NCI-H1048 (cell line): ENCODE data around the gene ATP11A.

Experiments
- DNase-seq: peaks from one replicate; lab custom pipeline; 2025; lab: John Stamatoyannopoulos, UW

Gene ATP11A

DNA sequence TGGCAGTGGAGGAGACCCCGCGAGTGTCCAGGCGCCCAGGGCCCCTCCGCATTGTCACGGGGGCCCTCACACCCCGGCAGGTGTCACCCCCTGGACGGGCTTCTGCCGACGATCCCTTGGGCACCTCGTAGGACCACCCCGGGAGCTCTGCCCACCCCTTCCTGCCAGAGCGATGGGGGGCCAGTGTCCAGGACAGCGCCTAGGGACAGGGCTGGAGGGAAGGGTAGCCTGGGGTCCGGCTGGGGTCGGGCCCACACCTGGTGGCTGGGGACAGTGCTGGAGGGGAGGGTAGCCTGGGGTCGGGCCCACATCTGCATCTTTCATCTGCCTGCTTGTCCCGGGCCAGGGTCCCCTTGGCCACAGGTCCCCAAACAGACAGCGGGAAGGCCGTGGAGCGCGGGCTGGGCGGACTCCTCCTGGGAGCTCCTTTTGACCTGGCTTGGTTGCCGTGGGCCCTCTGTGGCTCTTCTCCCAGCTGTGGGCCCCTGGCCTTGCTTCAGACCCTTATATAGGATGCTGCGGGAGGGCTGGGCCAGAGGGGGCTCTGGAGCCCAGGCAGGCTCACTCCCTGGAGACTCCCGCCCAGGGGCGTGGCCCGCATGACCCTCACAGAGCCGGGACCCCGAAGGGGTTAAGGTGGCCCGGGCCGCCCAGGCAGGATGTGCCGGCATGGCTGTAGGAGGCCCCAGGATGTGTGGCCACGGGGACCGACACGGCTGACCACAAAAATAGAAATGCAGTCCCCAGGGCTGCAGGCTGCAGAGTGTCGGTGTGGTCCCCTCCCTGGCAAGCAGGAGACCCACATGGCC is 205.0 kb downstream of the ATP11A start:
- DNase-seq = no peak

DNA sequence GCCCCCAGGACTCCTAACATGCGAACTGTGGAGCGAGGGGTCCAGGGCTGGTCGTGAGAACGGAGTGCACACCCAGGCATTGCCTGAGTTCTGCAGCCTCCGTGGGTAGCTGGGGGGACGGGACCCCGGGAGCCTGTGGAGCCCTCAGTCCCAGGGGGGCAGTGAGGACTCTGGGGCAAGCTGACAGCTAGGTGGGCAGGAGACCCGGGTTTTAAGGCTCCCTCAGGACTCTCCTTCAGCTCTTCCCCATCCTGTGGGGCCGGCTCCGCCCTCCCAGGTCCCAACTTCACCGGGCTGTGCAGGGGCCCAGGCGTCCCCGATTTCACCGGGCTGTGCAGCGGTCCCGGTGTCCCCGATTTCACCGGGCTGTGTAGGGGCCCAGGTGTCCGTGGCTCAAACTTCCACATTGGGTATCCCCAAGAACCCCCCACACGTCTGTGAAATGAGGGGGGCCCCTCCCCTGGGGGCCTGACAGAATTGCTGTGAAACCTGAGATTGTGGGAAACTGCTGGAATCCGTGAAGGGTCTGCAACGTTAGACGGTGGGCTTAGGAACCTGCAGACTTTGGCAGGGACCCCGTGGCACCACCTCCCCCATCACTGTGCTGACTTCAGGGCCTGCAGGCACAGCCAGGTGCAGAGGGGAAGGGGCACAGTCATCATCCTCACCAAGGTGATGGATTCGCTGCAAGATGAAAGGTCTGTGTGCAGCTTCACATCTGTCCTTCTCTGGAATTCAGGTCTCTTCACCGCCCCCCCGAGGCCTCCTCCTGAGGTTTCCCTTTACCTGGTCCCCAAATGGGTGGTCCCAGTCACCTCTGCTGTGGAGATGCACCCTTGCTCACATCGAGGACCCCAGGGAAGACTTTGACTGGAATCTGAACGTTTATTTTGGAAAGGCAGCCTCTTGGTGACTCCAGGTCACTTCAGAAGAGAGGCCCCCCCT is 206.0 kb downstream of the ATP11A start:
- DNase-seq = no peak

DNA sequence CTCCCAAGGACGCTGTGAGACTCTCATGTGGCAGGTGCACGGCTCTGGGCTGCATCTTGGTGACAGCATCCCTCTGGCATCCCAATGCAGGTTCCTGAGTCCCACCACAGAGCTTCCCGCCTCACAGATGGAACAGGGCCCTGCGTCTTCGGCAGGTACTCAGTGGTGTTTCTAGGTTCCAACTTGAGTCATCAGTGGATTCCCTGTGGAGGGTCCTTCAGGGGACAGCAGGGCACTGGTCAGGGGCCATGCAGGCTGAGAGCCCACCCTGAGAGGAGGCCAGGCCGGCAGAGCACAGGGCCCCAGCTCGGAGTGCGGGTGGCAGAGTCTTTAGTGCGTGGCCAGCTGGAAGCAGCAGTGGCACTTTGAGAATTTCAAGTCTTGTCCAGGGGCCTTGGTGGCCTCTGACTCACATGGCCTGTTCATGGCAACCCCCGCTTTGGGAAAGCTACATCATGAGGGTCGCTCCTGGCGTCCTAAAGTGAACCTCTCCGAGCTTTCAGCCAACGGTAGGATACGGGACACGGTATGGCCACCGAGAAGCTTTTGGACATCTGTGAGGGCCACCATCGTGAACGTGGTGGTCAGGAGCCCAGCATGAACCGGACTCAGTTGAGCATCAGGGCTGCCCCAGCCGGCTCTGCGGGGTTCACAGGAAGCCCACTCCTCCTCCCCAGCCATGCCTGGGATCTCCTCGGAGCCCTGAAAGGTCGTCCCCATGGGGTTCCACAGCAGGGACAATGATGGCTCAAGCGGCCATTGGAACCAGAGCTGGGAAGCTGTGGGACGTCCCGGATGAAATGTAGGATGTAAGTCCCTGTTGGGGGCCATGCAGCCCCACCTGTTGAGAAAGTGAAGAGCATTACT is 207.1 kb downstream of the ATP11A start:
- DNase-seq = no peak

DNA sequence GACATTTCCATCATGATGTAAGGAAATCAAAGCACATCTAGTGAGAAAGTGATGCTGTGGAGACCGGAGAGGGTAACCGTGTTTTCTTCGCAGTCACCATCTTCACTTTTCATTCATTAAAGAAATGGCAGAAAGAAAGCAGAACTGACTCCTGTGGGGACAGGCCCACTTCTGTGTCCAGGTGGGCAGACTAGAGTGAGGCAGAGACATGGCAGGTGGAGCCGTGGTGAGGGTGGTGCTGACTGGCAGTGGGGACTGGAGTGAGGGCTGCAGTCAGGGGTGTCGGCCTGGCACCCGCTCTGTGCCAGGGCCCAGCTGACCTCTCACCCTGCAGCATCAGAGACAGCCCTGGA is 207.7 kb downstream of the ATP11A start:
- no peak for DNase-seq

DNA sequence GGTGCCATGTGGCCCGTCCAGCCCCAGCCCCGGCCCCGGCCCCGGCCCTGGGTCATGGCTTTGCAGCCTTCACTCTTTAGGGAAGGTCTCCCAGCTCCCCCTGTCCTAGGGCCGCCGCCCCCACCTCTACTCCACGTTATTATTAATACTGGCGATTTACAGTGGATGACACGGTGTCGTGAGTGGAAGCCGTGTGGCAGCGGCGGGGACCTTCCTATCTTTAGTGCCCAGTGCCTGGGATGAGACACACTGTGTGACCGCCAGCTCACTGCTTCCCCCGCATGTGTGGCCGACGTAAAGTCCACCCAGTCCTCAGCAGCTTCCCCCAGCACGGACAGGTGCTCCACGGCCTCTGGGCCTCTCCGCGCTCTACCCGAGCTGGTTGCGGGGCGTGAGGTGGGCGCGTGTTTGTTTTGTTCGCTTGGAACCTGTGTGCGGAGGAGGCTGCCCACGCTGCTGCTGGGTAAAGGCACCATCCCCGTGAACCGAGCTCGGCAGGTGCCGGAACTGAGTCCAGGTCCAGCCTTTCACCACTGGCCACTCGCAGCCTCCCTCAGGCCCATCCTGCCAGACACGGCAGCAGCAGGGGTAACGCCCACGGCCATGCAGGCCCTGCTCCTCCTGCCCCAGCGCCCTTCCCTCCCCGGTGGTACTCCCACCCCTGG is 208.2 kb downstream of the ATP11A start:
- DNase-seq = no peak

DNA sequence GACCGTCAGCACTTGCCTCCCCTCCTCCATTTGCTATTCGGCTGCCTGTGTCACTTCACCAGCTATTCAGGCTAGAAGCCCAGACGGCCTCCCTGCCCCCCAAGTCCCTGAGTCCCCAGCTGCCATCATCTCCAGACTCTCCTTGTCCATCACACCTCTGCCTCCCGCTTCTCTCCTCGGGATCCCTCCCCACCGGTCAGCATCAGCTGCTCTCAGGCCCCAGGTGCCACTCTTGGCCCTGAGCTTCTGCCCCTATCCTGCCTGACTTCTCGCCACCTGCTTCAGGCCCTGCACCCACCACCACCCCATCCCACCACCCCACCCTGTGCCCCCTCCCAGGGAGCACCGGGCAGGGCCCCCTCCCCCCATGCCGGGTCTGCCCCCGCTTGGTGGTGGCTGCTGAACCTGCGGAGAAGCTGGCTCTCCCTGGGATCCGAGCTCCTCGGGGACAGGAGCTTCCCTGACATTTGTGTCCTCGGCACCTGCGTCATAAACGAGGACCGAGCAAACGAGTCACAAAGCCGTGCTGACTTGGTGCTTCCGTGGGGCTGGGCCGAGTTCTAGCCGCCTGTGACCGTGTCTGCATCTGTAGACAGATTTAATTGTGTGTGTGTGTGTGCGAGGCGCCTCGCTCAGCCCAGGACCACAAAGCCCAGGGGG is 208.9 kb downstream of the ATP11A start:
- DNase-seq = no peak

DNA sequence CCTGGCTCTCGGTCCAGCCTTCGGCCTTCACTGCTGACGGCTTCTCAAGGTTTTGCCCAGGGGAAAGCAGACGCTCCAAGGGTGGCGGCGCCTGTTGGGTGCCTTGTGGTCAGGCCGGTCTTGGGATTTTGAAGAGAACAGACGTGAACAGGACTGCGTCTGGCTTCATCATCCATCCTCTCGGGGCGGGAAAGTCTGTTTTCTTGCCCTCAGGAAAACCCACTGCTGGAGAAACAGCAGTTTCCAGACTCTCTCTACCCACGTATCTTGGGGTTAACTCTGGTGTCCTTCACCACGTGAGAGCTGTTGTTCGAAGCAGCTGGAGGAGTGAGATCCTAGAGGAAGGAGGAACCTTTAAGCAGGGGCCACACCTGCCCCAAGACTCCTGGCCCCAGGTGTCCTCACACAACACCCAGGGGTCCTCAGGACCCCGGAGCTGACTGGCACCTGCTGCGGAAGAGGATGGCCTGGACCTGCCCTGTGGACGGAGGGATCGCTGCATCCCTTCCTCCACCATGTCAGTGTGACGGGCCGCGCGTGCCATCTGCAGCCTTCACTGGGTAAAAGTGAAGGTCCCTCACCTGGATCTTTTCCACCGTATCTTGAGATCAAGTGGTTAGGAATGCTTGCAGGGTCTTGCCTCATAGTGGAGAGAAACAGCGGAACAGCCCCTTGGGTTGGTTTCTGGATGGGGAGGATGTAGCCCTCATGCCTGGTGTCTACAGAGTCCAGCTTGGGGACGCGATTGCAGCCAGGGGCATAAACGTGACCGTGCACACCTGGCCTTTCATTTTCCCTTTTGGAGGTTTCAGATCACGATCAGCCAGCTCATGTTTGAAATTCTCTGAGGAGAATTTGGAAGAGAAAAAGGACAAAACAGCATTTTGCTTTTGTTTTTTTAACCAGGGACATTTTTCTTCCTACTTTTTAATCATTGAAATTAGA is 209.7 kb downstream of the ATP11A start:
- no peak for DNase-seq

DNA sequence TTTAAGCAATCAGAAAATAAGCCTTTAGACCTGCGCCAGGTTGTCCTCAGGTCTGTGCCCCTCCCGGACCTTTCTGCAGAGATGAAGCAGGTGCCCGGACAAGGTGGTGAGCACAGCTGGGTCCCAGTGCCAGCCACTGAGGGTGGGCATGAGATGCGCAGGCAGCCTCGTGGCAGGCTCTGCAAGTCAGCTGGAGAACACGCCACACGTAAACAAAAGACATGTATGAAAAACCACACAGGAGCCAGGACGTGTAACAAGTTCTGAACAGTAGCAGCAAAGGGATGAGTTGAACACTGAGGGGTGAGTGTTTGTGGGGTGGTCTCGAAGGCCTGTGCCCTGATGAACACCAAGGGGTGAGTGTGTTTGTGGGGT is 210.4 kb downstream of the ATP11A start:
- no peak for DNase-seq

DNA sequence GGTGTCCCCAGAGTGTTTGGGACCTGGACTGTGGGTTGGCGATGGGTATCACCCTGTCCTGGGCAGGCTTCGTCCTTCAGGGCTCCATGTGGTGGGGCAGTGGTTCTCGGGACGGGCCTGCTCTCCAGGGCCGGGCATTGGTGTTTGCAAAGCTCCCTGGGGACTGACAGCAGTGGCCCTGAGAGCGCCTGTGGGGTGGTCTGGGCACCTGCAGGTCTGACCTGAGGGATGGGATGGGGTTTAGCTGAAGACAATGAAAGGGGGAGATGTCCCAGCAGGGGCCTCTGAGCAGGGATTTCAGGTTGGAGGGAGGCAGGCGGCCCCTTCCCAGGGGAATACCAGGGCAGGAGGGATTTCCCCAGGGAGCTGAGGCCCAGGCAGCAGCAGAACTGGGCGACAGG is 210.9 kb downstream of the ATP11A start:
- DNase-seq = no peak

DNA sequence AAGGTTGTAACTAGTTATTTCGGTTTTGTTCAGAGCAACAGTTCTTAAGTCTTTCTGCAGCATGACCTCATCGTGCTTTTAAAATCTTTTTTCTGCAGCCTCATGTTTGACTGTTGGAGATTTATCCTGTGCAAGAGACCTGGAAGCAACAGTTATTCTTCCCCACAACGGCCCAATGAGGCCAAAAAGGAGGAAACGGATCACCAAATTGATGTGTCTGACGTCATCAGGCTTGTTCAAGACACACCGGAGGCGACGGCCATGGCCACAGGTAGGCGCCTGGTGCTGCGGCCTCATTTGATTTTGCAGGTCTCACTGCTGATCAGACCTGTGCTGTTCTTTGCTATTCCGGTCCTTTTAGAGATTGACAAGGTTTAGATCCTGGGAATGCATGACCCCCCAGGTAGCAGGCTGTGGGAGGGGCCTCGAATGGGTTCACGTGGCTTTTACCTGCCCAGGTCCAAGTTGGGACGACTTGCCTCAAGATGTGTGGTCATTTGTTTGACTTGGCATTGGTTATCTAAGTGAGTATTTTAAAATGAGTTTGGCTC is 212.3 kb downstream of the ATP11A start:
- no peak for DNase-seq

DNA sequence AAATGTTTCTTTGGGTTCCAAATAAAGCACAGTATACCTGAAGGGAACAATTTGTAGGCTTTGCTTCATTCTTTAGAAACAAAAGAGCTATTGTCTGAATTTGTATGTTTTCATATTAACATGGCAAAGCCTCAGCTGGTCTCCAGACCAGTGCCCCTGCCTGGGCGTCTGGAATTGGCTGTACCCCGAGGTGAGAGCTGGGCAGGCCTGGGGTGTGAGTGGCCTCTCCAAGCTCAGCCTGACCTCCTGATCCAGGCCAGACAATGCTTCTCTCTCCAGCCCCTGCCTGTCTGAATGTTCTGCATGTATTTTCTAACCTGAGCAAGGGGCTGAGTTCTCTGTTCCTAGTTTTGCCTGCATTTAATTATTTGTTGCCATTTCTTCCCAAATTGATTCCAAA is 212.8 kb downstream of the ATP11A start:
- no peak for DNase-seq

DNA sequence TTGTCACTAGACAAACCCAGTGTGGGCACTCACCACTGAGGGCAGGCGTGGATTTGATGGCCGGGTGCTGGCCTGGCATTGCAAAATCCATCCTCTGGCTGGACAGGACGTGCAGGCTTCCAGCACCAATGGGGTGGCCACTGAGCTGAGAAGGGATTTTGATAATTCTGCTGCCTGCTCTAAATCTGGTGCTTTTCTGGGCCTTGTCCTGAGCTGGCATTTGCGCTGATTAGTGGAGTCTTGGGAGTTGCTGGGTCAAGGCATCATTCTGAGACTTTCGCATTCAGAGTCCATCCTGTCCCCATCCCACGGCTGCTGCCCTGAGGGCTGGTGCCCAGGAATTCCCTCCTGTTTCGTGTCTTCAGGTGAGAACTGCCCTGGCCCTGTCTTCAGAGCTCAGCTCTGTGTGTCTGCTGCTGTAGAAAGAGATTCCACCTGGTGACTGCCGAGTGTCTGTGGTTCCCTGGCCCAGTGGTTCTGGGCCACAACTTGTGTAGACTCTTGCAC is 213.3 kb downstream of the ATP11A start:
- DNase-seq = no peak

DNA sequence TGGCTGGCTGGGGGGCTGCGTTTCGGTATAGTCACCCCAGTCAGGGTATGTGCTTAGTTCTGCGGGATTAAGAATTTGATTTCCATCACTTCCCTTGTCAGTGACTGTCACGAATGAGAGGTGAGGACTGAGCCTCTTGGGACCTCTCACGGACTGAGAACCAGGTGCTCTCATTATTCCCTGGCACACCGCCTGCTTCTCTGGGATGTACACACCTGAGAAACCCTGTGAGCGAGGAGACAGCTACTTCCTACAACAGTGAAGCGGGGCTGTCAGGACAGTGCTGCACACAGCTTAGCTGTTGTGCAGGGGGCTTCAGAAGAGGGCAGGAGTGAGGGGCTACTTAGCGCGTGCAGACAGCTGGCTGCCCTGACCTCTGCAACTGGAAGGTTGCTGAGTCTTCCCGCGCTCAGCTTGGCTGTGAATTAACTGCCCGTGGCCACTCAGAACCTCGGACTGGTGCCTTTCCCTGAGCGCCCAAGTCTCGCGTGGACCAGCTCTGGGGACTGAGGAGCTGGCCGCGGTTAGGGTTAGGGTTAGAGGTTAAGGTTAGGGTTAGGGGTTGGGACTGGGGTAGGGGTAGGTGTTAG is 213.9 kb downstream of the ATP11A start:
- no peak for DNase-seq

DNA sequence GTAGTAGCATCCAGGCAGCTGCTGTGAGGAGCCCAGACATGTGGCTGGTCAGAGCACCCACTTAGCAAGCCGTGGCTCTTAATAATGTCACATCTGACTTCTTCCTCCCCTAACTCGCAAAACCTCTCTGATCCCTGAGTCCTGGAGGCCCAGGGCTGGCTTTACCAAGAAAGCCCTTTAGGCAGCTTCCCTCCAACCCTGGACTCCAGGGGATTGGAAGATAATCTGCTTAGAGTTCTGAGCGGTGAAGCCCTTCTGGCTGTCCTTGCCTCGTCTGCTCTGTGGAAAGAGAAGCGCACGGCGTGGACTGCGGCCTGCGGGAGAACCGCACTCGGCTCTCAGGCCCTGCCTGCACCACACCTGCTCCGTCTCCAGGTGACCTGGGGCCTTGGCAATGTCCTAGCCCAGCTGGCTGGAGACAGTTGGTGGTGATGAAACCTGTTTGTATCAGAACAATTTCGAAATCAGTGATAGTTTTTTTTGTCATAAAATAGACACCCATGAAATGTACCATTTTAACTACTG is 214.7 kb downstream of the ATP11A start:
- DNase-seq = no peak

DNA sequence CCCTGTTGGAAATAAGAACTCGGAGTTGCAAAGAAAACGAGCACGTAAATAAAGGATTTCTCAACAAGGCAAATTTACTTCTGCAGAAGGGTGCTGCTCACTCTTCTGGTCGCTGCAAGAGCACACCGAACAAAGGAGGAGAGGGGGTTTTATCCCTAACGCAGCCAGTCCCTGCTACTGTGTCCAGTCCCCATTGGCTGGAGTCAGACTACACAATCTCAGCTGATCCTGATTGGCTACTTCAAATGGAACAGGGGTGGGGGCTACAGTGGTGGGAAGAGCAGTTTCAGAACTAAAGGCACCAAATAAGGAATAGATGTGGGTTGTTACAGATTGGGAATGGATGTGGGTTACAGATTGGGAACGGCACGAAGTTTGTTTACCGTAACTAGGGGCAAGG is 215.2 kb downstream of the ATP11A start:
- DNase-seq = no peak

DNA sequence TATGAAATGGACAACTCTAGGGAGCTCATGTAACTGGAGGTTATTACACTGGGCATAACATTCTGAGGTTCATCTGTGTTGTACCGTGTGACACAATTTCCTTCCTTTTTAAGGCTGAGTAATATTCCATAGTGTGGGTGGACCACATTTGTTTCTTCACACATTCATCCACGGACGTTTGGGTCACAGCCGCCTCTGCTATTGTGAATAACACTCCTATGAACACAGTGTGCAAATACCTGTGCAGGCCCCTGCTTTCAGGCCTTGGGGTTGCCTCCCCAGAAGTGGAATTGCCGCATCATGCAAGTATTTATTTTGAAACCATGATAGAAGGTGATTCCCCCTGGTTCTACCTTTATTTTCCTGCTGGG is 215.8 kb downstream of the ATP11A start:
- DNase-seq = no peak

DNA sequence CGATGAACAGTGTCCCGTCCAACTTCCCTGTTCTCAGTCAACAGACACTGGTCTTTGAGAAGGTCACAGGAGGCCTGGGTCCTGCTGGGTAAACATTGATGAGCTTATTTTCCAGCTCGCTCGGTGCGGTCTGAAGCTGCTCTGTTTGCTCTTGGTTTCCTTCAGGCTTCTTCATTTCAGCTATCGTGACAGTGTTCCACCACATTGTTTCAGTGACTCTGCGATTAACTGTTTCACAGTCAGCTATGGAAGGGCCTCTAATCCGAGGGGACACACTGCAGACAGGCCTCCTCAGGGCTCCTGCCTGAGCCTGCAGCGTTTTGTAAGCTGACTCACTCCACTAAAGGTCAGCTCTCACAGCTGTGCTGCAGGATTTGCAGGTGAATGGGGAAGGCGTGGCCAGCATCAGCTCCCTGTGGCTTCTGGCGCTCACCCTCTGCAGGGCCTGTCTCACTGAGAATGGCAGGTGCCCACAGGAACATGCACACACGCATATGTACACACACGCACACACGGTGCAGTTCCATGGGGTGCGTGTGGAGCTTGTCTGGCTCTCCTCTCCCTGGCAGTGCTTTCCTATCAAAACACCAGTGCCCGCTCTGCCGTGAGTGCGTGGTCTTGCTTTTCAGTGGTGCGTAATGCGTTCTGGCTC is 216.3 kb downstream of the ATP11A start:
- no peak for DNase-seq

DNA sequence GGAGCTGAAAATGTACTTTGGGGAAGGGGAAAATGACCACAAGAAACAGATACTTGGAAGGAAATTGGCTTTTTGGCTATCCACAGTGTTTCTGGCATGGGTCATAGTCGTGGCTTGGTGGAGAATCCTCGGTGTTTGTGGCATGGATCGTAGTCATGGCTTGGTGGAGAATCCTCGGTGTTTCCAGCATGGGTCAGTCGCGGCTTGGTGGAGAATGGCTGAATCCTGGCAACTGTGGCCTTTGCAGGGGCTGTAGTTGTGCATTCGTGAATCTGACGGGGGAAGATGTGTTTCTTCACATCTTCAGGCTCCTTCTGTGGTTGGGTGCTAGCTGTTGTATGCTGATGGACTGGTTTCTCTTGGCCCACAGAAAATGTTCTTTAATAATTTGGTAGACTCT is 217.4 kb downstream of the ATP11A start:
- DNase-seq = no peak
